ENCODE data around the gene DNMT3A. TPM values are rescaled to one million over a fixed set of nuclear protein-coding genes. Genes with fewer than 3 reads are reported as not detected.

DNMT3A gene
- total RNA-seq, 1 experiment from 2014 or later, result 6.0 TPM

GRCh38 chr2:25252291-25253152 lies 89.2 kb downstream of the DNMT3A start:
- Histone ChIP-seq H3K27me3 (no peaks in the 10 kb centered on the region), H3K4me3 (no peak overlapping the region), H3K9me3 (no peaks in the 10 kb centered on the region), H3K36me3 (no peaks in the 10 kb centered on the region)
- DNase-seq, result no peak

GRCh38 chr2:25251422-25252273 lies 90.1 kb downstream of the DNMT3A start:
- Histone ChIP-seq H3K4me3 (no peak overlapping the region), H3K27me3 (no peaks in the 10 kb centered on the region), H3K9me3 (no peaks in the 10 kb centered on the region), H3K36me3 (no peaks in the 10 kb centered on the region; the same call in 1 of the 2 replicates)
- DNase-seq, result no peak

GRCh38 chr2:25251071-25251421 lies 90.7 kb downstream of the DNMT3A start:
- Histone ChIP-seq H3K9me3 (no peaks in the 10 kb centered on the region), H3K27me3 (no peaks in the 10 kb centered on the region), H3K36me3 (no peaks in the 10 kb centered on the region; the same call in 1 of the 2 replicates), H3K4me3 (no peak overlapping the region)
- DNase-seq, result no peak

DNA sequence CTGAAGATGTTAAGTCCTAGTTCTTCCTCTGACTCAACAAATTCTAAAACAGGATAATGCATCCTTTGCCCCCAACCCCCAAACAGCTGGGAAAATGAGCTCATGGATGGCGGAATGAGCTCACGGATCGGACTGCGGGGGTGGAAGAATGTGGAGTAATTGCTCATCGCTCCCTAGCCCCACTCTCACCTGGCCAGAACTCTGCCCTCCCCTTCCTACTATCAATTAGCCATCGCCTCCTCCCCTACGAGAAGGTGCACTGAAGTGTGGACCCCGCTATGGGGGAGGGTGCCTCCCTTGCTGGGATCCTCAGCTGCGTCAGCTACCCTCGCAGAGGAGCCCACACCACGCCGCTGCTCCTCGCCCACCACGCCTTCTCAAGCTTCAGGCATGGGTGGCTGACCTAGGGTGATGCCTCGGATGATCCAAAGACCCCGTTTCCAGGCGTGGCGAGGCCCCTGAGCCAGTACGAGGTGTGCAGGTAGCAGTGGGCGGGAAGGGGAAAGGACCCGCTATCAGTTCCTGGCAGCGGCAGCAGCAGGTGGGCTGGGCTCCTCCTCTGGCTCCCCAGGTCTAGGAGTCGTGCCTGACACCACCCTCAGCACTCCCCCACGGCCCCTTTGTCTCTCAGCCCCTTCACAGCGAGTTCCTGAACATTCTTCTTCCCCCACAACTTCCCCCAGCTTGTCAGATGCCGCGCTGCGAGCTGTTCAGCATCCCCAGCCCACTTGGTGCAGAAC lies 91.2 kb downstream of the DNMT3A start:
- H3K36me3 ChIP-seq, result no peaks in the 10 kb centered on the region; the same call in 1 of the 2 replicates
- no peaks in the 10 kb centered on the region for H3K27me3 ChIP-seq
- H3K4me3 ChIP-seq, result no peak overlapping the region
- H3K9me3 ChIP-seq, result no peaks in the 10 kb centered on the region
- DNase-seq, result no peak

- H3K9me3 ChIP-seq, result no peaks in the 10 kb centered on the region
- H3K4me3 ChIP-seq, result no peak overlapping the region
- no peaks in the 10 kb centered on the region for H3K27me3 ChIP-seq
- DNase-seq, result no peak
- no peaks in the 10 kb centered on the region; the same call in 1 of the 2 replicates for H3K36me3 ChIP-seq
Measured at GRCh38 chr2:25249785-25250184, 91.9 kb downstream of the DNMT3A start.

DNA sequence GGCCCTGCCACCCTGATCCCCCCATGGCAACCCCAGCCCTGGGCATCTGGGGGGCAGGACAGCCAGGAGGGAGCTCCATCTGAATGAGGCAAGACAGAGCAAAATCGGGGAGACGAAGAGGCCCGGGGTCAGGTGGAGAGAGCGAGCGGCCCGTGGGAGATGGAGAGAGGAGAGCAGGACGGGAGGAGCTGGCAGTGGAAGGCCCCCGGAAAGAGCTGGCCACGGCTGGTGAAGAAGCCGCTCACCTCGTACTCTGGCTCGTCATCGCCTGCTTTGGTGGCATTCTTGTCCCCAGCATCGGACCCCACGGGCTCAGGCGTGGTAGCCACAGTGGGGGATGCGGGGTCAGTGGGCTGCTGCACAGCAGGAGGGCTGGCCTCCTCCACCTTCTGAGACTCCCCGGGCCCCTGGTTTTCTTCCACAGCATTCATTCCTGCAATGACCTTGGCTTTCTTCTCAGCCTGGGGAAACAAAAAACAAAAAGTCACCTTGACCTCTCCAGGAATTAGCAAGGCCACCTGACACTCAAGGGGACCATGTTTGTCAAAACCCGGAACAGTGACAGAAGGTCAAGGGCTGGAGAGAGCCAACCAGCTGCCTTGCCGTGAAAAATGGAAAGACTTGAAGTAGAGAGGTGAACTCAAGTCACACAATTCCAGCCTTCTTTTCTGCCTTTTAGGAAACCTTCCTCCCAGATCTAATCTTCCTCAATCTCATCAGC lies 93.8 kb downstream of the DNMT3A start:
- Histone ChIP-seq H3K9me3 (no peaks in the 10 kb centered on the region), H3K27me3 (no peaks in the 10 kb centered on the region), H3K4me3 (no peak overlapping the region), H3K36me3 (no peaks in the 10 kb centered on the region; the same call in 1 of the 2 replicates)
- no peak for DNase-seq

- no peak overlapping the region for H3K4me3 ChIP-seq
- H3K27me3 ChIP-seq, result no peaks in the 10 kb centered on the region
- no peaks in the 10 kb centered on the region; the same call in 1 of the 2 replicates for H3K36me3 ChIP-seq
- DNase-seq, result no peak
- no peaks in the 10 kb centered on the region for H3K9me3 ChIP-seq
Measured at GRCh38 chr2:25246558-25247290, 95.0 kb downstream of the DNMT3A start.

- Histone ChIP-seq H3K36me3 (no peaks in the 10 kb centered on the region; the same call in 1 of the 2 replicates), H3K4me3 (no peak overlapping the region), H3K9me3 (no peaks in the 10 kb centered on the region), H3K27me3 (no peaks in the 10 kb centered on the region)
- DNase-seq, result no peak
Measured at GRCh38 chr2:25246001-25246400, 95.7 kb downstream of the DNMT3A start.

GRCh38 chr2:25245141-25245540 lies 96.6 kb downstream of the DNMT3A start:
- H3K36me3 ChIP-seq, result no peaks in the 10 kb centered on the region; the same call in 1 of the 2 replicates
- DNase-seq, result no peak
- H3K27me3 ChIP-seq, result no peaks in the 10 kb centered on the region
- H3K4me3 ChIP-seq, result no peak overlapping the region
- H3K9me3 ChIP-seq, result no peaks in the 10 kb centered on the region

GRCh38 chr2:25243995-25244394 lies 97.7 kb downstream of the DNMT3A start:
- Histone ChIP-seq H3K4me3 (no peak overlapping the region), H3K36me3 (peaks cover 3% of the 10 kb centered on the region), H3K27me3 (no peaks in the 10 kb centered on the region), H3K9me3 (no peaks in the 10 kb centered on the region)
- DNase-seq, result no peak

DNA sequence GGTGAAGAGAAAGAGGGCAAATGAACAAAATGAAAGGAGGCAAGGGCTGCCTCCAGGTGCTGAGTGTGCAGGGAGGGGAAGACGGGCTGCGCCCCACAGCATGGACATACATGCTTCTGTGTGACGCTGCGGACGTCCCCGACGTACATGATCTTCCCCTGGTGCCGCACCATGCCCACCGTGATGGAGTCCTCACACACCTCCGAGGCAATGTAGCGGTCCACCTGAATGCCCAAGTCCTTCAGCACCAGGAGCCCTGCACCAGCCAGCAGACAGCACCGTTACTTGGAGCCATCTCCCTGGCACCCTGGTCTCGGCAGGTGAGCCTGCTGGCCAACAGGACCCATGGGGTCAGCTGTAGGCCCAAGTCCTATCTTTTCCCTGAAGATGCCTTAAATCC lies 100.3 kb downstream of the DNMT3A start:
- no peak for DNase-seq
- Histone ChIP-seq H3K36me3 (peaks cover 3% of the 10 kb centered on the region), H3K9me3 (no peaks in the 10 kb centered on the region), H3K4me3 (no peak overlapping the region), H3K27me3 (no peaks in the 10 kb centered on the region)

GRCh38 chr2:25240636-25241035 lies 101.1 kb downstream of the DNMT3A start:
- H3K4me3 ChIP-seq, result no peak overlapping the region
- no peak for DNase-seq
- peaks cover 3% of the 10 kb centered on the region; the same call in 1 of the 2 replicates for H3K36me3 ChIP-seq
- H3K9me3 ChIP-seq, result no peaks in the 10 kb centered on the region
- H3K27me3 ChIP-seq, result no peaks in the 10 kb centered on the region

DNA sequence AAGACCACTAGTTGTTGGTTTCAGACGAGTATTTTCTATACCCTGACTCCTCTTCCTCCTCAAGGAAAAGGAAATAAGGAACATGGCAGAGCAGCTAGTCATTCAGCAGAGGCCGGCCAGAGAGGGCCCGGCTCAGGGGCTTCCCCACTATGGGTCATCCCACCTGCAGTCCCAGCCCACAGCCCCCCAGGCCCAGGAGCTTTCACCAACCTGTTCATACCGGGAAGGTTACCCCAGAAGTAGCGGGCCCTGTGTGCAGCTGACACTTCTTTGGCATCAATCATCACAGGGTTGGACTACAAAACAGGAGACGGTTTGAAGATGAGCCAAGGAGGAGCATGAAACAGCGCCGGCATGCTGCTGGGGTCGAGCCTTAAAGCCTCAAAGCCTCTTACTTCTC lies 102.8 kb downstream of the DNMT3A start:
- no peaks in the 10 kb centered on the region for H3K9me3 ChIP-seq
- H3K36me3 ChIP-seq, result peaks cover 3% of the 10 kb centered on the region; the same call in 1 of the 2 replicates
- H3K27me3 ChIP-seq, result no peaks in the 10 kb centered on the region
- H3K4me3 ChIP-seq, result no peak overlapping the region
- DNase-seq, result no peak

- Histone ChIP-seq H3K9me3 (no peaks in the 10 kb centered on the region), H3K4me3 (no peak overlapping the region), H3K36me3 (peaks cover 3% of the 10 kb centered on the region; the same call in 1 of the 2 replicates), H3K27me3 (no peaks in the 10 kb centered on the region)
- DNase-seq, result no peak
Measured at GRCh38 chr2:25237764-25238163, 104.0 kb downstream of the DNMT3A start.

DNA sequence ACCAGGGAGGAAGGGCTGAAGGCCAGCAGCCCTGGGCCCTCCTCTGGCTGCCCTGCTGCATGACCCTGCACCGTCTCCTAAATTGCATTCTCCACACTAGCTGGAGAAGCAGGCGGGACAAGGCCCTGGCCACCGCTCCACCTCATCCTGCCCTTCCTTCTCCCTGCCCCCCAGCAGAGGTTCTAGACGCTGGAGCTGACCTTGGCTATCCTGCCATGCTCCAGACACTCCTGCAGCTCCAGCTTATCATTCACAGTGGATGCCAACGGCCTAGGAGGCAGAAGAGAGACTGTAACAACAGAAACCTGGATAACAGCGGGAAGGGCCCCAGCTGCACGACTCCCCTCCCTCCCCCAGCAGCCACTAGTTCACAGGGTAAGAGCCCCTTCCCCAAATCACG lies 105.0 kb downstream of the DNMT3A start:
- Histone ChIP-seq H3K9me3 (no peaks in the 10 kb centered on the region), H3K36me3 (peaks cover 3% of the 10 kb centered on the region; the same call in 1 of the 2 replicates), H3K27me3 (no peaks in the 10 kb centered on the region), H3K4me3 (no peak overlapping the region)
- DNase-seq, result no peak
